GM06990 (cell line): ENCODE data around the gene OR5C1.

Experiments used
- DNase-seq: peaks from one replicate; pipeline ENCODE4 v3.0.0-alpha.2; 2011; ENCODE audit not compliant: insufficient read length; ENCODE audit errors: extremely low read depth
- H3K27me3 ChIP-seq: replicated peaks from 2 replicates; pipeline ENCODE4 v1.6.0; 2011; ENCODE audit warnings: low read length; ENCODE audit not compliant: control insufficient read depth, insufficient read depth
- H3K36me3 ChIP-seq: 2 replicates; pipeline ENCODE4 v1.5.1; 2011; ENCODE audit warnings: low read length; ENCODE audit not compliant: control insufficient read depth, insufficient read depth
- H3K4me3 ChIP-seq: replicated peaks from 2 replicates; pipeline ENCODE4 v1.5.1; 2011; ENCODE audit warnings: low read depth, mild to moderate bottlenecking, control low read depth, low read length
- CTCF ChIP-seq: IDR thresholded peaks from 2 replicates; pipeline ENCODE4 v1.5.1; 2011; ENCODE audit warnings: low read length, control low read depth, mild to moderate bottlenecking, inconsistent platforms; ENCODE audit not compliant: insufficient read depth, poor library complexity, severe bottlenecking

OR5C1 gene

GRCh38 chr9:122788831-122789230 lies at the start of gene OR5C1:
OR5C1 (plus strand) TSS chr9:122788933; CDS start chr9:122788933, 0 bp downstream.
- H3K36me3 ChIP-seq: no peaks in the 10 kb centered on the region
- TF ChIP-seq CTCF: no peak
- H3K27me3 ChIP-seq: no peaks in the 10 kb centered on the region
- no peak within 1 kb of the TSS for H3K4me3 ChIP-seq
- no peak for DNase-seq

DNA sequence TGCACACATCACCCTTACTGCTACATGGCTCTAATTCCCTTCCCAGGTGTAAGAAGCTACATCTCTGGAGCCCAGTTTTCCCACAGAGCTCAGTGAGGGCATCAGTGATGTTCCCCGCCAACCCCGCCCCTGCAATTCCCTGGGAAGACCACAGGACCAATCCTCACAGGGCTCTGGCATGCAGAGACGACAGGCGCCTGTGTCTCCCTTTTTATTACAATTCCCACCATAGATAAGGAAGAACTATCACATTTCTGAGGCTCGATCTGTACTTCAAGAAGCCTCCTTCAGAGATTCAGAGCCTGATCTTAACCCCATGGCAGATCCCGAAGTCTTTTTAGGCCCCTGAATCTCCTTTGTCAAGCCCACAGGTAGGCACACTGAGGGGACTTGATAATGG lies 46.7 kb upstream of the OR5C1 start, which contains the start of gene OR1L6:
OR1L6 (plus strand) TSS at position 301 of the 400 bp plus-strand sequence. CDS start 7,545 bp downstream, outside the sequence.
- no peaks in the 10 kb centered on the region for H3K27me3 ChIP-seq
- no peak for TF ChIP-seq CTCF
- H3K4me3 ChIP-seq: no peak within 1 kb of the TSS
- H3K36me3 ChIP-seq: no peaks in the 10 kb centered on the region
- no peak for DNase-seq

DNA sequence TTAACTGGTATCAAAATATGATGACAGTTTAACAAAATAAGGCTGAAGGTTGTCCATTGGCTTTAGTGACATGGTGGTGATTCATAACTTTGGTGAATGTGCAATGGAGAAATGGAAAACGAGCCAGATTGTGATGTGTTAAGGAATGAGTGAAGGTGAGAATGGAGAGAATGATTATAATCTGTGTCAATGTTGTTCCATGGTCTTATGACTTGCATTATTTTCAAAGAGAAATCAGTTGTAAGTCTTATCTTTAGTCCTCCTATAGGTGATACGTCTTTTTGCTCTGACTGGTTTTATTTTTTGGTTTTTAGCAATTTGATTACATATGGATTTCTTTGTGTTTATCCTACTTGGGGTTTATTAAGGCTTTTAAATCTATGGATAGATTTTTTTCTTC lies 33.9 kb upstream of the OR5C1 start:
- Histone ChIP-seq H3K27me3 (no peaks in the 10 kb centered on the region), H3K4me3 (no peak overlapping the region), H3K36me3 (no peaks in the 10 kb centered on the region)
- DNase-seq: no peak
- no peak for TF ChIP-seq CTCF

DNA sequence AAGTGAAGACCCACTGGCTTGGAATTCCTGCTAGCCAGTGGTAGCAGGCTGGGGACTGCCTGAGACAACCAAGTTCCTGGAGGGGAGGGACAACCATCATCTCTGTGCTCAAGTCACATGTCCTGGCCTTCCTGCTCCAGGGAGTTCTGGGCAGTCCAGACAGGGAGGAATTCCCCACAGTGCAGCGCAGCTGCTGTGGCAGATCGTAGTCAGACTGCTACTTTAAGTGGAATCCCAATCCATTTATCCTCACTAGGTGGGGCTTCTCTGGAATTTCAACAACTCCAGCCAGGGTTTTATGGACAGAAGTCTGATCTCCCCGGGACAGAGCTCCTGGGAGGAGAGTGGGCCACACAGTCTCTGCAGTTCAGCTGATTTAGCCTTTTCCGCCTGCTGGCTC lies 20.9 kb upstream of the OR5C1 start:
- no peak for TF ChIP-seq CTCF
- H3K36me3 ChIP-seq: no peaks in the 10 kb centered on the region
- no peak for DNase-seq
- no peak overlapping the region for H3K4me3 ChIP-seq
- no peaks in the 10 kb centered on the region for H3K27me3 ChIP-seq

- no peak for TF ChIP-seq CTCF
- Histone ChIP-seq H3K4me3 (no peak overlapping the region), H3K27me3 (no peaks in the 10 kb centered on the region; the same call in 1 of the 2 replicates), H3K36me3 (no peaks in the 10 kb centered on the region)
- no peak for DNase-seq
These were observed 11.7 kb upstream of the OR5C1 start for GRCh38 chr9:122777052-122777451.
